NCI-H2227 (cell line): ENCODE results near the gene TBC1D16.
A peak's percentile ranks its signal among the peaks of the same experiment; 100 is the strongest.

Experiments used
- DNase-seq: peaks from one replicate; lab custom pipeline; 2025; ENCODE audit not compliant: unreplicated experiment; lab: John Stamatoyannopoulos, UW

TBC1D16 gene, protein sequence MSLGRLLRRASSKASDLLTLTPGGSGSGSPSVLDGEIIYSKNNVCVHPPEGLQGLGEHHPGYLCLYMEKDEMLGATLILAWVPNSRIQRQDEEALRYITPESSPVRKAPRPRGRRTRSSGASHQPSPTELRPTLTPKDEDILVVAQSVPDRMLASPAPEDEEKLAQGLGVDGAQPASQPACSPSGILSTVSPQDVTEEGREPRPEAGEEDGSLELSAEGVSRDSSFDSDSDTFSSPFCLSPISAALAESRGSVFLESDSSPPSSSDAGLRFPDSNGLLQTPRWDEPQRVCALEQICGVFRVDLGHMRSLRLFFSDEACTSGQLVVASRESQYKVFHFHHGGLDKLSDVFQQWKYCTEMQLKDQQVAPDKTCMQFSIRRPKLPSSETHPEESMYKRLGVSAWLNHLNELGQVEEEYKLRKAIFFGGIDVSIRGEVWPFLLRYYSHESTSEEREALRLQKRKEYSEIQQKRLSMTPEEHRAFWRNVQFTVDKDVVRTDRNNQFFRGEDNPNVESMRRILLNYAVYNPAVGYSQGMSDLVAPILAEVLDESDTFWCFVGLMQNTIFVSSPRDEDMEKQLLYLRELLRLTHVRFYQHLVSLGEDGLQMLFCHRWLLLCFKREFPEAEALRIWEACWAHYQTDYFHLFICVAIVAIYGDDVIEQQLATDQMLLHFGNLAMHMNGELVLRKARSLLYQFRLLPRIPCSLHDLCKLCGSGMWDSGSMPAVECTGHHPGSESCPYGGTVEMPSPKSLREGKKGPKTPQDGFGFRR

DNA sequence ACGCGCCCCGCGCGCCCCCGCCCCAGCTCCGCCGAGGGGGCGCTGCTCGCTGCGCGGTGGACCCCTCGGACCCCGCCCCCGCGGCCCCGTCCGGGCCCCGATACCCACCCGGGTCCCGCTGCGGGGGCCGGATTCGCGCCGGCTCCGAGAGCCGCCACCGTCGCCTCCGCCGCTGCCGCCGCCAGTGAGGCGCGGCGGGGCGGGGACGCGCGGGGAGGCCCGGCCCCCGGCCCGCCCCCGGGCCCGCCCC, at the start of gene TBC1D16:
TBC1D16 (minus strand) TSS at position 186 of the 250 bp plus-strand sequence. CDS start 22,325 bp downstream, outside the sequence.
- no peak for DNase-seq

DNA sequence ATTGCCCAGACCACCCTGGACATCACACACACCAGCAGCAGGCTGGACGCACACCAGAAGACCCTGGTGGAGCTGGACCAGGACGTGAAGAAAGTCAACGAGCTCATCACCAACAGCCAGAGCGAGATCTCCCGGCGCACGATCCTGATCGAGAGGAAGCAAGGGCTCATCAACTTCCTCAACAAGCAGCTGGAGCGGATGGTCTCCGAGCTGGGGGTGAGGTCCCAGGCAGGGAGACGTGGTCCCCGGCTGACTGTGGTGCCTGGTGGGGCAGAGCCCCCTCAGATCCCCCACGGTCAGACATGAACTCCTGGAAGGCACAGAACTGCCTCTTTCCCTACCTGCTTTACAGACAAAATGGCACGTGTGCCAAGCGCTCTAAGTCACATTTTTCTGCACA, 49.1 kb upstream of the TBC1D16 start:
- no peak for DNase-seq

DNA sequence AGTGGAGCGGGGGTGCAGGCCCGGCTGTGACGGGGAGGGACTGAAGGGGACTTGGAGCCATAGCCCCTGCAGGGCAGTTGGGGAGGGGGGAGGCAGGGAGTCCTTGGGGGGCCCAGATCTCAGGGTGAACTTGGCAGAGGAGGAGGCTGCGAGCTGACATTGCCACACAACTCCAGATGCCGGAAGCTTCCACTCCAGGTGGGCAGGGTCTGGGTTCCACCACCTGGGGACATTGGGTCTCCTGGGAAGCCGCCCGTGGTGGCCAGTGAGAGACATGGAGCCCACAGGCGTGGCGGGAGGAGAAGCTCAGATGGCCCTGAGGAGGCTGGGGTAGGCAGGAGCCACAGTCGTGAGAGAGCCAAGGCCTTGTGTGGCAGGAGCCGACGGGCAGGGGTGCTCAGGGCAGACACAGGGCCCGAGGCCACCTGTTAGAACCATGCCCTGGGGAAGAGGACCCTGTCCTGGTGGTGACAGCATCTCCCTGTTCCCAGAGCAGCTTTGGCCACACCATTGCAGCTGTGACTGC, 47.5 kb upstream of the TBC1D16 start:
- no peak for DNase-seq

DNA sequence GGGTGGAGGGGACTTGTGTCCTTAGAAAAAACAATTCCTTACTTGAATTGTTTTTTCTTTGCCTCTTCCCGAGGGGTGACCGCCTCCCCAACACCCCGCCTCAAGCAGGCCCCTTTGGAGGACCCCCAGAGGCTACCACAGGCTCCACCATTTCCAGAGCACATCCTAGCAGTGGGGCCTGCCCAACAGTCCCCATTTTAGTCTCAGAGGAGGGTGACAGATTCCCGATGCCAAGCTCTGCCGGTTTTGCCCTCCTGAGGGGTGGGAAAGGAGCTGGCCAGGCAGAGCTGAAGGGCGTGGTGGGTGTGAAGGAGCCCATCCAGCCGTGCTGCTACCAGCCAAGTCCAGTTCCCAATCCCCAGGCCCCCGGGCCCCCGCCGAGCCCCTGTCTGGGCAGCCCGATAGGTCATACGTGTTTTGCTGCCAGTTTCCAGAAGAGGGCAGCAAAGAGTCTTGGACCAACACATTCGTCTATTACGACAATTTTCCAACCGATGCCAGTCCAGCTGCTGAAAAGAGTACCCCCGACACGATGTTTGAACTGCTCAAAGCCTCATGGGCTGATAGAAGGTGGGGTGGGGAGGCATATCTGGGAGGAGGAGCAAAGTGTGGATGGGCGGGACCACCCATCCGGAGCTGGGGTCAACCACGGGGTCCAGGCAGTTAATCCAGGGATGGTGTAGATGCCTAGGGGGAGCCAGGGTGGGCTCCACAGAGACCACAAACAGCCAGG, 46.9 kb upstream of the TBC1D16 start:
- peak; percentile 81 for DNase-seq

DNA sequence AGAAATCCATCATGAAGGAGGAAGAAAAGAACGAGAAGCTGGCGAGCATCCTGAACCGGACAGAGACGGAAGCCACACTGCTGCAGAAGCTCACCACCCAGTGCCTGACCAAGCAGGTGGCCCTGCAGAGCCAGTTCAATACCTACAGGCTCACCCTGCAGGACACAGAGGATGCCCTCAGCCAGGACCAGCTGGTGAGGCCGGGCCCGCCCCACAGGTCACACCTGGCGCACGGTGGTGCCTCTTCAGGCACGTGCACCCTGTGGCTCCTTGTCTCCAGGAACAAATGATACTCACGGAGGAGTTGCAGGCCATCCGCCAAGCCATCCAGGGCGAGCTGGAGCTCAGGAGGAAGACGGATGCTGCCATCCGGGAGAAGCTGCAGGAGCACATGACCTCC, 45.9 kb upstream of the TBC1D16 start:
- DNase-seq: no peak

DNA sequence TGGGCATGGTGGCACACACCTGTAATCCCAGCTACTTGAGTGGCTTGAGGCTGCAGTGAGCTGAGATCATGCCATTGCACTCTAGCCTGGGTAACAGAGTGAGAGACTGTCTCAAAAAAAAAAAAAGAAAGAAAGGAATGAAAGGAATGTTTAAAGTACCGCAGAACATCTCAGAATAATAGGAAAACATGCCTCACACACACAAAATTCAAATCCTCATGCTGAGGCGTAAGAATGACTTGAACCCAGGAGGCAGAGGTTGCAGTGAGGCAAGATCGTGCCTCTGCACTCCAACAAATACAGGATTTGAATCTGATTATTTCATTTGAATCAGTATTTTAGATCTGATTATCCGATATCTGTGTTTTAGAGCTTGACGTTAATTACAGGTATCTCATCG, 44.4 kb upstream of the TBC1D16 start:
- no peak for DNase-seq

DNA sequence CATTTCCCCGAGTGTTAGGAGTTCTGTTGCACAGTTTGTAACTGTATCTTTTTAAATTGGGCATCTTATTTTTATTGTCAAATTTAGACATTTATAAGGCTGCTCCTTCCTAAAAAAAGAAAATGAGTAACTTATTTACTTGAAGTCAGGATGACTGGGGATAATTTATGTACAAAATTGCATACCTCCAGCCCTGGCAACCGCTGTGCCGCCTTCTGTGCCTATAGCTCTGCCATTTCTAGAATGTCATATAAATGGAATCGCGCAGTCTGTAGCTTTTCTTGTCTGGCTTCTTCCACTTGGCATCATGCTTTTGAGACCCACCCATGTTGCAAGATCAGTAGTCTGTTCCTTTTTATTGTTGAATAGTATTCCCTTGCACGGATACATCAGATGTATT, 36.7 kb upstream of the TBC1D16 start:
- no peak for DNase-seq

DNA sequence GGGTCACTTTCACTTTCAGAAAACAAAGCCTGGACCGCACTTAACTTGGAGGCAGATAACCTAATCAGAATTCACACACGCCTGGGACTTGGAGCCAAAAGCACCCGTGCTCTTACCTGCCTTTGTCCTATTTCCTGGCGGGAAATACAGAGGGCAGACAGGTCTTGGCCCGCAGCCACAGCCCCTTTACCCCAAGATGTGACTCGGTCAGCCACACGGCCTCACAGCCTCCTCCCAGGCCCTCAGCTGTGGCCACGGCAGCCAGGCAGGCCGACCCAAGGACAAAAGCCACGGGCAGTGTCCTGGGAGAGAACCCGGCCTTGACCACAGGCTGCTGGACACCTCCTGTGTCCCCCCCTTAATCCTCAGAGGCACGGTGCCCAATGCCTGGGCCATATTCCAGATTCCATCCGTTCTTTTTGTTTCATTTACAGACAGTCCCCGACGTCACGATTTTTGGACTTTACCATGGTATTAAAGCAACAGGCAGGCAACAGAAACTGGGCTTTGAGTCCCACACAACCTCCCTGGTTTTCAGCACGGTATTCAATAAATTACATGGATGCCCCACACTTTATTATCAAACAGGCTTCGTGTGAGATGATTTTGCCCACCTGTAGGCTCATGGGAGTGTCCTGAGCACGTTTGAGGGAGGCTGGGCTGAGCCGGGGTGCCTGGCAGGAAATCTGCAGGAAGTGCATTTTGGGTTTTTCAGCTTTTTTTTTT, 35.6 kb upstream of the TBC1D16 start:
- DNase-seq: no peak

DNA sequence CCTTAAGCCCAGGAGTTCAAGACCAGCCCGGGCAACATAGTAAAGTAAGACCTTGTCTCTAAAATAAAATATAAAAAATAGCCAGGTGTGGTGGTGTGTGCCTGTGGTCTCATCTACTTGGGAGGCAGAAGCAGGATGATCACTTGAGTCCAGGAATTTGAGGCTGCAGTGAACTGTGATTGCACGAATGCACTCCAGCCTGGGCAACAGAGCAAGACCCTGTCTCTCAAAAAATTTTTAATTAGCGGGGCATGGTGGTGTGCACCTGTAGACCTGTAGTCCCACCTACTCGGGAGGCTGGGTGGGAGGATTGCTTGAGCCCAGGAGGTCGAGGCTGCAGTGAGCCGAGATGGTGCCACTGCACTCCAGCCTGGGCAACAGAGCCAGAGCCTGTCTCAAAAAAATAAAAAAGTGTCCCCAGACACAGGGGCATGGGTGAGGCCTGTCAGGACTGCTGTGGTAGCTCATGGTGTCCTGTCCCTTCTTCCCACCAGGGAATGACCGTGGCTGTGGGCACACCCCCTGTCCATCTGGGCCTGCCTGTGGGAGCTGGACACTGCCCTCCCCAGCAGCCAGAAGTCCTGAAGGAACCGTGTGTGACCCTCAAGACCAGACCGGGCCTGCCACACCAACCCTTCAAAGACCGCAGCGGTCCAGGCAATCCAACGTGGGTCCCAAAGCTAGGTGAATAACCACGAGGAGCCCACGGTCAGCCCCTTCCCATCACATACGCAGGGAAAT, 34.9 kb upstream of the TBC1D16 start:
- DNase-seq: no peak

DNA sequence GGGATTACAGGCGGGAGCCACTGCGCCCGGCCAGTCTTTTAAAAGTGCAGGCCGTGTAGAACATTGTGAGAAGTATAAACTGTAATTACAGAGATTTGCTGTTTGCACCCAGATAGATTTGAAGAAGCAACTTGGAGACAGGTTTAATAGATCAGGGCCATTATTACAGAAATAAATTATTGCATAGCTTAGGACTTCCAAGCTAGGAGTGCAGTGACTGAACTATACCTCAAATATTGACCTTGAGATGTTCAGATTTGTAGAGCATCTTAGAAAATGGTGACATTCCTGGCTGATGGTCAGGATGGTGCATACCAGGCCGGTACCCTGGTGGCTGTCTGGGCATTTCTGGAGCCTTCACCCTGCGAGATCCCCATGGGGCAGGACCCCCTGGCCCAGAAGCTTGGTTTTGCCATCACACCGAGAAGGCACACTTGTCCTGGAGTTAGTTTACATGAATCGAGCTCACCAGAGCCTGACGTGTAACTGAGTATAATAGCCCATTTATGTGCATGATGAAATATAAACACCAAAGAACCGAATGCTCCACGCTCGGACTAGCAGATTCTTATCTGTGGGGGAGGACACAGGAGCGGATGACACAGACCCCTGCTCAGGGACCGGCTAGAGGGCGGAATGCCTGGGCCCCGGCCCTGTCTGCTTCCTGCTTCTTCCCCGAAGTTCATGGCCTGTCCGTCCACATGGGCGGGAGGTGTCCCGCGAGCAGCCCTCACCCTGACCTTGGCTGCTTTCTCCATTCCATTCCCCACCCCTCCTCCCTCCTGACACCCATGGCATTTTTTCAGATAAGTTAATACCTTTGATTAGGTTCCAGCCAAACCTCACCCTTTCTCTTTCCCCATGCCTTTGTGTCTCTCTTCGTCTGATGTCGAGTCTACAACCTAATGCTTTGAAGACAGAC, 32.9 kb upstream of the TBC1D16 start:
- no peak for DNase-seq

DNA sequence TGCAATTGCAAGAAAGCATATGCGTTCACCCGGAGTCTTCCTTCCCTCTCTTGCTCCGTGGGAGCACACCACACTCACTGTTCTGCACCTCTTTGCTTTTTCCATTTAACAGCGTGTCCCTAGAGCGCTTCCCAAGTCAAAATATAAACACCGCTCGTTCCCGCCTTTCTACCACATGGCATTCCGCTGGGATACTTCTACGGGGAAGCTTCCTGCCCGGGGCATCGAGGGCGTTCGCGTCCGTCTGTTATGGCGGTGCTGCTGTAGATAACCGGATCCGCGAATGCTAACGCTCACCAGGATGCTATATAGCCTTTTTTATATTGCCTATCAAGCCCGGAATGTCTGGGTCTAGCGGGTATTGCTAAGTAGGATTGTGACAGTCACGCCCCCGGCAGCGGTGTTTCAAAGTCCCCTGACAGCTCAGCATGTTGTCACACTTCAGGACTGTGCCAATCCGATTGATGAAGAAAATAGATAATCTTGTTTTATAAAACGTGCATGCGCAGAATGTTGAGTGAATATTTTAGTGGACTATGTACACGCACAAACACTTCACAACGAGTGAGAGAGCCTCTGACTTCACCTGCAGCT, 31.8 kb upstream of the TBC1D16 start:
- no peak for DNase-seq

DNA sequence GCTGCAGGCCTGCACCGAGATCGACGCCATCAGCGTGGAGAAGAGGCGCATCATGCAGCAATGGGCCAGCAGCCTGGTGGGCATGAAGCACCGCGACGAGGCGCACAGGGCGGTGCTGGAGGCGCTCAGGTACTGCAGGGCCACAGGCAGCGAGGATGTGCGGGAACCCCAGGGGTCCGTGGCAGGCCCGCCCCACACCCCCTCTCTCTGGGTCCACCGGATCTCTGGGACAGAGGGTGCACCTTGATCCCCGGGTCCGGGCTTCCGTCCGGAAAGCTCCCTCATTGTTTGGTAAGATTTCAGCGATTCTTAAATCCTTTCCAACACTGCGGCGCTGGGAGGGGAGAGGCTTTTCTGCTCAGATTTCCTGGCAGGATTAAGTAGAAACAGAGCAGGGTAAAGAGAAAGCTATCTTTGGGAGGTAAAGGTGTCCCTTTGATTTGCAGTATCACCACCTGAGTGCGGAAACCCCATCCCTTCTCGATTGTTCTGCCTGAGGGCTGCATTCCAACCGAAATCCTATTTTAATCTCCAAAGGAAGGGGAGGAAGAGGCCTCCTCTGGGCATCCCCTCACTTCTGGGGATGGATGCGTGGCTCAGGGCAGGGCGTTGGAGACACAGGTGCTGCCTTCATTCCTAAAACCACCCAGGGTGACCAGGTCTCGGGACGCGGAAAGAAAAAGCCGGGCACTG, 30.0 kb upstream of the TBC1D16 start:
- no peak for DNase-seq

DNA sequence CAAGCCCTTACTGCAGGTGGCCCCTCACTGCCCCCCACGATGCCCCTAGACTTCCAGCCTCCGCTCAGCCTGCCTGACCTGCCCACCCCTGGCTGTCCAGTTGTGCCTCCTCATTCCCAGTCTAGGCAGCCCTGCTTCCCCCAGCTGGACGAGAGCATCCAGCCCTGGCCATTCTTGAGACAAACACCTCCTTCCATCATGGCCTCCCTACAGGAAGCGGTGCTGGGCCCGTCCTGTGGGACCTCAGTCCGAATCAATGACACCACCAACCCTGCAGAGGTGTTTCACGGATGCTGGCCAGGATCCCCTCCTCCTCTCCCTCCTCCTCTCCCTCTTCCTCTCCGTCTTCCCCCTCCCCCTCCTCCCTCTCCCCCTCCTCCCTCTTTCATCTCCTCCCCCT, 29.0 kb upstream of the TBC1D16 start:
- no peak for DNase-seq

DNA sequence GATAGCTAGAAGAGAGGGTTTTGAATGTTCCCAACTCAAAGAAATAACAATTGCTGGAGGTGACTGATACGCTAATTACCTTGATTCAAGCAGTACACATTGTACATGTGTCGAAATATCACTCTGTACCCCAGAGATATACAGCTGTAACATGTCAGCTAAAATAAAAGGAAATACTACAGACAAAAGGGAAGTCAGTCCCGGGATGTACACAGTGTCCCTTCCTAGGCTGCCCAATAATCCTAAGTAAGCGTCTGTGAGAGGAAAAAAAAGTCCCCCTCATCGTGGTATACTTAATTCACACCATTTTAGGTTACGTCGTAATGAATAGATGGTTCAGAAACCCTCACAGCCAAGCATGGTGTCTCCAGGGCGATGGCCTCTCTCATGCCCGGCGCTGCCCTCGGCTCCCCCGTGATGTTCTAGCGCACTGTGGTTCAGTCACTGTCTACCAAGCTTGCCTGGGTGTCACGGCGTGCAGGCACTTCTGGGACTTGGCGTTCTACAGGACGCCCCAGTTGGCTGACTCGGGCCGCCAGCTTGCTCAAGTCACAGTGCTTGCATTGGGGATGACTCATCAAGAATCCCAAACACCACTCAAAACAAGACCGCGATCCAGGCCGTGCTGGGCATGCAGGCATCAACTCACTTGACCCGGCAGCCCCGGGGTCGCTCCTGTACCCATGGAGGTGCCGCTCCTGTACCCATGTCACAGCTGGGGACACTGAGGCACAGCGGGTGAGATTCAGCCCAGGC, 28.3 kb upstream of the TBC1D16 start:
- DNase-seq: no peak

DNA sequence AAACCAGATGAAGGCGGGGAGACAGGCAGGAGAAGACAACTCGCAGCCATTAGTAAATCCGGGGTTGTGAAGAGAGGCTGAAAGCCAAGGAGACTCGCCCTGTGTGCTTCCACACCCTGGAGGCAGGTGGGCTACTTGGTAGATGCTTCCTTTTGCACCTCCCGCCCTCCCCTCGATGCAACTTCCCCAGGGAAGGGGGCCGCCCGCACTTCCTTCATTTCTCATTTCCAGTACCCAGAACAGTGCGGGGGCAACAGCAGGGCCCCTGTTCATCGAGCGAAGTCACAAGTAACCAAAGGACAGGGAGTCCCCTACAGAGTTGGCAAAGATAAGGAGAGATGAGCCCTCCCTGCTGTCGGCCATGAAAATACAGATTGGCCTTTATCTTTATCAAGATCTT, 25.7 kb upstream of the TBC1D16 start:
- no peak for DNase-seq

DNA sequence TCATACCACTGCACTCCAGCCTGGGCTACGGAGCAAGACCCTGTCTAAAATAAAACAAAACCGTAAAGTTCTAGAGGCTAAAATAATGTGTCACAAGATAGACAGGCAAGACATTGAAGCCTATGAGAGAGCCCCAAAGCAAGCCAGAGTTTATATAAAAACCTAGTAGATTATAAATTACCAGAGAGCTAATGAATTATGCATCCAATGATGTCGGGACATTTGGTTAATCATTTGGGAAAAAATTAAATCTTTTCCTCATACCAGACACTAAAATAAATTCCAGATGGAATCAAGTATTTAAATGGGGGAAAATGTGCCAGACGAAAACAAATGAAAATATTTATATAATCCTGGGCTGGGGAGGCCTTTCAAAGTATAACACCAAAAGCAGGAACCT, 25.0 kb upstream of the TBC1D16 start:
- DNase-seq: no peak

DNA sequence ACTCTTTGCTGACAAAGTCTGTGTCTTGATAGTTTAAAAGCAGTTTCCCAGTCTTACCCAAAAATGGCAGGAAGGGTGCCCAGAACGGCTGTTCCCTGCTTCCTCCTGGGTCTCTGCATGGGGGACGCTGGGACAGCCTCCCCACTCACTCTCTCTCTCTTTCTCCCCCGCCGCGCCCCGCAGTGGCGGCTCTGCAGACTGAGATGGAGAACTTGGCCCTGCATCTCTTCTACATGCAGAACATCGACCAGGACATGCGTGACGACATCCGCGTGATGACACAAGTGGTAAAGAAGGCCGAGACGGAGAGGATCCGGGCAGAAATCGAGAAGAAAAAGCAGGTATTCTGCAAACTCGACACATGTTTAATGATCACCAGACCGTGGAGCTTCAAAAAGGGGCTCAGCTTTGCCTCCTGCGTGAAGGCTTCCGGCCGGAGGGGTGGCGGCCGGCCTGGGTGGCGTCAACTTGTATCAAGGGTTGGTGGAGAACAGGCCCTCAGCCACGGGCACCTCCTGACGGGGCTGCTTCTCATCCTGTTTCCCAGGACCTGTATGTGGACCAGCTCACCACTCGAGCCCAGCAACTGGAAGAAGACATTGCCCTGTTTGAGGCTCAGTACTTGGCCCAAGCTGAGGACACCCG, 22.8 kb upstream of the TBC1D16 start:
- no peak for DNase-seq
